Left renal cortex interstitium (tissue), 4 donors: ENCODE measurements around the gene ANKRD27. TPM values are rescaled to one million over a fixed set of nuclear protein-coding genes. Genes with fewer than 3 reads are reported as not detected.

Experiments used
- DNase-seq, 4 donors: peaks; one replicate each; pipeline ENCODE4 v3.0.0-alpha.2; 2013; ENCODE audit warnings: low read depth in 4 of 4, low spot score in 2 of 4, missing footprints in 1 of 4
- polyA plus RNA-seq, 4 donors: library from polyadenylated mRNA; unstranded; fragments of 120-200 nt; gene quantifications; one replicate each; pipeline ENCODE4 v1.2.1, GENCODE V29; 2013; ENCODE audit not compliant: insufficient read length in 4 of 4

Gene ANKRD27
- polyA plus RNA-seq, 4 donors = 15.1 to 20.9 (median 19.3) TPM

GRCh38 chr19:32691291-32691951 lies 16.4 kb upstream of the ANKRD27 start, which contains the start of gene NUDT19:
Gene NUDT19, plus strand, starts transcription at chr19:32691821. Its CDS starts 140 bp downstream, at chr19:32691961.
- DNase-seq = peak in 3 of 4 donors; percentile 50 to 73 (median 68)

GRCh38 chr19:32688311-32688710 lies 13.3 kb upstream of the ANKRD27 start:
- DNase-seq = no peak

GRCh38 chr19:32687681-32688080 lies 12.7 kb upstream of the ANKRD27 start:
- DNase-seq = no peak

DNA sequence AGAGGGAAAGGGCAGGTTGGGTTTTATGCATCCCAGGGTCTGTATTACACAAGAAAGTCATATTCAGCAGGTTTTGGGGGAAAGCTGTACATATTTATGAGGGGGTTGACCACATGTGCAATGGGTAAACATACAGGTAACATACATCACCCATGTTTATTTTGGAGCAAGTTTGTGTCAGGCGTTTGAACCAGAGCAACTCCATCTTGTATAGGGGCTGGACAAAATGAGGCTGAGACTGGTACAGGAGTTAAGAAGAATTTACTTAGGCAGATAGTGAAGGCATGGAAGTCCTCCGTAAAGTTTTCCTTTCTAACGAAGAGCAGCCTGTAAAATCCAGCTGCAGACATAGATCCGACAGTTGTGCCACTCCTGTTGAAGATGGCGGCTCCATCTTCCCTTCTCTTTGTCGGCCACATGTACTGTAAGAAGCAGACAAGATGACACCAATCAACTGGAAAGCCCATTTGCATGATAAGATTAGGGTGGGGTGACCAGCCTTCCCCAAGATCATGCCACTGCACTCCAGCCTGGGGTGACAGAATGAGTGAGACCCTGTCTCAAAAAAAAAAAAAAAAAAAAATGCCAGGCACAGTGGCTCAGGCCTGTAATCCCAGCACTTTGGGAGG lies 12.0 kb upstream of the ANKRD27 start:
- DNase-seq = no peak

GRCh38 chr19:32682317-32682716 lies 7.3 kb upstream of the ANKRD27 start:
- no peak for DNase-seq

GRCh38 chr19:32680986-32681385 lies 6.0 kb upstream of the ANKRD27 start:
- no peak for DNase-seq

DNA sequence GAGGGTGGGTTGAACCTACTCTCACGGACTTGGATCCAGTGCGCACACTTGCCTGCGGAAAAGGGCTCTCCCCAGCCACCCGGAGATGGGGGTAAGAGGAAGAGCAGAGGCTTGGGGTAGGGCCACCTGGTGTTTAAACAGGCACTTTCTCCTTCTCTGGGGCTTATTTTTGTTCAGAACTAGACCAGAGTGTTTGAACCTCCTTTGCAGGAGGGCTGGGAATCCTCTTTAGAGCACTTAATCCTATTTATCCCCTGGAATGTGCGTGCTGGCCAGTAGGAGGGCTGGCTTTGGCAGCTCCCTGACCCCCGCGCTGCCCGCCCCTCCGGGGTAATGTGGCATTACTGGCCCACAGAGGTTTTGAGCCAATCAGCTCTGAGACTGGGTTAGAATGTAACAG lies 2.7 kb upstream of the ANKRD27 start:
- no peak for DNase-seq

DNA sequence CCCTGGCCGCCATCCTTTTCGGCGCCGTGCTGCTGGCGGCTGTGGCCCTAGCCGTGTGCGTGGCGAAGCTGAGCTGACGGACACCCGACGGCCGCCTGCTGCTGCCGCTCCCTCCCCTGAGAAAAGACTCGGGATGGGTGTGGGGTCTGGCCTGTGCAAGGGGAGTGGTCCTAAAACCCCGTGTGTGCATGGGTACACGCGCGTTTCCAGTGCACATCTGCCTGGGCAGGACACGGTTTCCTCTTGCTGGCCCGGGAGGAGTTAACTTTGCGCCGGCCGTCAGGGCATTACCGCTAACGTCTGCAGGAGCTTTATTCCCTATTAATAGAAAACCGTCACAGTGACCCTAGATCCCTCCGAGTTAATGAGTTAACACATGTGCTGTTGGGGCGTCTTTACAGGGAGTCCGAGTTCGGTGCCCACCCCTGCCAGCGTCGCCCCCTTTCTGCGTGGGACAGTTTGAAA lies 1.9 kb upstream of the ANKRD27 start:
- no peak for DNase-seq

- DNase-seq = no peak
These were observed 1.4 kb upstream of the ANKRD27 start for GRCh38 chr19:32676186-32676894.

- DNase-seq = no peak
These were observed 773 bp upstream of the ANKRD27 start, which contains the start of gene RGS9BP for GRCh38 chr19:32675720-32676185. Gene RGS9BP, plus strand, starts transcription at chr19:32675848. Its CDS starts 416 bp downstream, at chr19:32676264.

DNA sequence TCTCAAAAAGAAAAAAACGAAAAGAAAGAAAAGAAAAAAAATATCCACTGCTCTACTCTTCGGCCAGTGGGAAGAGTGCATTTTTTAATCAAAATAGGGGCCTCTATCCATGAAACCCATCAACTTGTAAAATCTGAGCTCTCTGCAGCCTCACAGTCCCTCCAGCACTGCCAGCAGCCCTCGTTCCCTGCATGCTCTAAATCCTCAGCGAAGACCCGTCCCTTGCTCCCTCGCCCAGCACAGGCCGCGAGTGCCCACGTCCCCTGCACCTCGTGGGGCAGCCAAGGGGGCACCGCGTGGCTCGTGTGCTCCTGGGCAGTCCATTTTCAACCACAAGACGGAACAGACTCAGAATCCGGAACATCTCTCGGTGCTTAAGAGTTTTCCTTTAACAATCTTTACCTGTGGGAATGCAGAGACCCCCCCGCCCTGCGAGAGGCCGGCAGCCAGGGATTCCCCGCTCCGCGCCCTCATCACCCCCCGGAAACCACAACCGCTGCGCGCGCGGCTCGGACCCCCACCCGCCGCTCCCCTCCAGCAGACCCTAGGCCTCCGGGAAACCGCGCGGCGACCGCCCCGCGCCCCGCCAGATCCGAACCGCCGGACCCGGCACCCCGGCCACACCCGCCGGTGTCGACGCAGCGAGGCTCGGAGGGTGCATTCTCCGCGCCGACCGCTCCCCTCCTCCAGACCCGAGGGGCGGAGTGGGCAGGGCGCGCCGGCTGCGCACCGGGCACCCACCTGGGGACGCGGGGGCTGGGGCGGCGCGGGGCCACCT lies 638 bp downstream of the ANKRD27 start:
- DNase-seq = no peak

DNA sequence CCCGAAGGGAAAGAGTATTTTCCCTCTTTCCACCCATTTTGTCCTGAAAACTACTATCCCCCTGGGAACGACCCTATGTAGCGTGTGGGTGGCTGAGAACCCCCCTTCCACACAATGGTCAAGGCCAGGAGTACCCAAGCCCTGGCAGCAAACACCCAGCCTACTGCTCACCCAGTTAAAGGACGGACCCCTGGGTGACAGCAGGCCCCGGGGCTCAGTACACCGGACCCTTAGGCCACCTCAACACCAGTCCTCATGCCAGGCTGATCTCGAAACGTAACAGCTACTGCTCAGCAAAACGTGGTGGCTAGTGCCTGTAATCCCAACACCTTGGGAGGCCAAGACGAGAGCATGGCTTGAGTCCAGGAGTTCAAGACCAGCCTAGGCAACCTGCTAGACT lies 1.4 kb downstream of the ANKRD27 start:
- DNase-seq = no peak

- no peak for DNase-seq
These were observed 2.1 kb downstream of the ANKRD27 start for GRCh38 chr19:32672841-32673240.

GRCh38 chr19:32671883-32672593 lies 2.9 kb downstream of the ANKRD27 start:
- no peak for DNase-seq

GRCh38 chr19:32669310-32669709 lies 5.7 kb downstream of the ANKRD27 start:
- no peak for DNase-seq

DNA sequence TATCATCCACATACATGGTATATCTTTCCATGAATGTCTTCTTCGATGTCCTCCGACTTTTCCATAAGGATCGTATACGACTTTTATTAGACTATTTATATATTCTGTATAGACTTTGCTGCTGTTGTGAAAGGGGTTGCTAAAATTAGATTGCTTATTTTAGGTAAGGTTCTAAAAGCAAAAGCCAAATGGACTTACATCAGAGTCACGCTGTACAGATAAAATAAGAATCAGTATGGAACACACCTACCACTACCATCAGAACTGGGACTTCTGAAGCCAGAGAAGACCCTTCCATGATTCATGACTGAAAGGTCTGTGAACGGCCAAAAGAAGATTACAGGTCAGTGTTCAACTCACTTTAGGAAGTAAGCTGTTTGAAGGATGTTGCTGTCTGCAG lies 8.9 kb downstream of the ANKRD27 start:
- DNase-seq = no peak

- no peak for DNase-seq
These were observed 12.8 kb downstream of the ANKRD27 start for GRCh38 chr19:32662186-32662585.

DNA sequence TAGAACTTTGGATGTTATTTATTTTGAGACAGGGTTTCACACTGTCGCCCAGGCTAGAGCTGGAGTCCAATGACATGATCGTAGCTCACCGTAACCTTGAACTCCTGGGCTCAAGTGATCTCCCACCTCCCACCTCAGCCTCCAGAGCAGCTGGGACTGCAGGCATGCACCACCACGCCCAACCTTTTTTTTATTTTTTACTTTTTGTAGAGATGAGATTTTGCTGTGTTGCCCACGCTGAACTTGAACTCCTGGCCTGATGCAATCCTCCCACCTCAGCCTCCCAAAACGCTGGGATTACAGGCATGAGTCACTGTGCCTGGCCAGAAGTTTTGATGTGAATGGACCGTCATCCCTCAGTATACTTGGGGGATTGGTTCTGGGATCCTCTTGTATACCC lies 13.7 kb downstream of the ANKRD27 start:
- no peak for DNase-seq

DNA sequence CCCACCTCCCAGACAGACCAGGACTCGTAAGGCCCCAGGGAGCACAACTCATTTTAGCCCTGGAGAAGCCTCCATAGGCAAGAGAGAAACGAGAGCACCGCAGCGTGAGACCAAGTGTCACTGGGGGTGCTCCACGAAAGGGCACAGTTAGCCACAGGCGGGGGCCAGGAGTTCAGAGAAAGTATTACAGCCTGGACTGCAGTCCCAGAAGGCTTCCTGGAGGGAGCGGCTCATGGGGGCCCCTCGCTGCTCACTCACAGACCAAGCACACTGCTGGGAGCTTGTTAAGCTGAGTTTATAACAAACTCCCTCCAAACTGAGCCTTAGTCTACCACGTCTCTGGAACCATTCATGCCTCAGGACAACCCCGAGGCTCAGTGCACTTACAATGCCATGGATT lies 16.5 kb downstream of the ANKRD27 start:
- DNase-seq = no peak

DNA sequence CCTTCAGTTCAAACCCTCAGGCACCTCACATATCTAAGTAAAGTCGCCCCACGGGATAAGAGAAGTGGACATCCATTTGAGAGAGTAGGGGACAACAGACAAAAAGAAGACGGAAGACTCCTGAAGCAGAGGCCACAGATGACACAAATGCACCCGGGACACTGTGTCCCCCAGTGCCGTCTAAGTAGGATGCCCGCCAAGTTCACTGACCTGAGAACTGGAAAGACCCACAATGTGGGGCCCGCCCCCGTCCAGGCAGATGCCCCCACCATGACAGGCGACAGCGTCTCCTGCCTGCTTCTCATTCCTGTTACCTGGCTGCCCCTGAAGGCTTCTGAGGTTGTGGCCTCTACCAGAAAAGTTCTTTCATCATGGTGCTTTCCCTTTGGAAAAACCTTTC lies 16.9 kb downstream of the ANKRD27 start:
- DNase-seq = no peak
